Limb (tissue), 2 donors: ENCODE results near the gene SOCS4.
"Not testable (repeated sequence)": the region's sequence is repeated elsewhere in the genome, so short reads cannot be mapped to it uniquely, and the experiment has no call there.

Experiments used
- DNase-seq, 2 donors: peaks; one replicate each; pipeline ENCODE4 v3.0.0-alpha.2; 2016; ENCODE audit errors: extremely low spot score in 2 of 2

Gene SOCS4

DNA sequence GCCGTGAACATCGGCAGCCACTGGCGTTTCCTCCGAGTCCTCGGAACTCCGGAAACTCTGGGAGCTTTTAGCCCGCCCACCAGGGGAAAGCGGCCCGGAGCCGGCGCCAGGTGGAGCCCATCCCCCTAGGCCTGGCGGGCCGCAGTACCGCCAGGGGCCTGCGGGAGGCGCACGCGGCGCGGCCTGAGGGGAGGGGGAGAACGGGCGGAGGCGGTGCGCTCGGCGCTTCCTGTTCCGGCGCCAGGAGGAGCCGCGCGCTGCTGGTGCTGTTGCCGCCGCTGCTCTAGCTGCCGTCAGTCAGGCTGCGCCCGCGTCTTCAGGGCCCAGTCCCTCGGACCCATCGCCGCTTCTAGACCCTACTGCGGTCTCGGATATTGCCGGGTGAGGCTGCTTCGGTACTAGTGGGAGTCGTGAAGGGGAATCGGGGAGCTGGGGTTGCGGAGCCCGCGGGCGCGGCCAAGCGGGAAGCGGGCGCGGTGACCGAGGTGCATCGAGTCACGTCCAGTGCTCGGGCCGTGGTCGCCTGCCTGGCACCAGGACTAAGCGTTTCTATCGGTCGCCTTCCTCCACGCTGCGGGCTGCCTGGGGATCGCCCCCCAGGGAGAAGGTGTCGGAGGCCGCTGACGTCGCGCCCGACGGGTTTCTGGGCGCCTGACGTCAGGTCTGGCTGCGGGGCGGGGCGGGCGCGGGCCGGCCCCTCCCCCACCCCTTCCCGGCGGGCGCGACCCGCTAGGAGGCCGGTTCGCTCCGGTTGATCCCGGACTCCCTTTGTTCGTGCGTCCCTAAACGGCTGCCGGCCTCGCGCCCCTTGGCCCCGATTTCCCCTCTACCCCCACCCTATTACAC is 24.6 kb downstream of the SOCS4 start, which contains the start of gene MAPK1IP1L:
Gene MAPK1IP1L (plus strand): TSS at position 225 of the 846 bp plus-strand sequence. CDS start 10,037 bp downstream, outside the sequence.
- DNase-seq = peak; percentile 92 to 99

DNA sequence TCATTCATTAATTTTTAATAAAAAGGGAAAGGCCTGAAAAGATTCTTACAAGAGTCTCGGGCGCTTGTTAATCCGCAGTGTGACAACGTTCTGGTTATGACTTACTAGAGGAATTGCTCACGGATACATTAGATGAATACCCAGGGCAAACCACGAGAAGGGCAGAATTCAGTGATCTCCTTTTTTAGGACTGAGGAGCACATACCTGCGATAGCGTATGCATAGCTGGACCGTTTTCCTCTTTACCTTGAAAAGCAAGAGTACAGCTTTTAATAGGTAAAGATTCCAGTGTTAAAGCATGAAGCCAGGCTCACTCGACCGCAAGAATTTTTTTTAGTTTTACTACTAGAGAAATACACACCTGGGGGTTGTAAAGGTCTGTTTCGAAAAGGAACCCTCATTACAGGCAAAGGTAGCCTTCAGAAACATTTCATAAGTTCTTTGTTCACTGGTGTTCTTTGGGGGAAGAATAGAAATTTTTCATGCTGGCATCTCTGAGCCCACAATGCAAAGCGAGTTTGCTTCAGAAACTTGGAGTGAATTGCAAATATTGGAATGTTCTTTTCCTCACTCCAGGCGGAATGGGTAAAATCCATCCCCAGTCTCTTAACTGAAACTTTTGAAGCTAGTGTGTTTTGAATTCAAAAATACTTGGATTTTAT is 25.4 kb downstream of the SOCS4 start:
- peak in 1 of 2 donors; percentile 15 for DNase-seq

DNA sequence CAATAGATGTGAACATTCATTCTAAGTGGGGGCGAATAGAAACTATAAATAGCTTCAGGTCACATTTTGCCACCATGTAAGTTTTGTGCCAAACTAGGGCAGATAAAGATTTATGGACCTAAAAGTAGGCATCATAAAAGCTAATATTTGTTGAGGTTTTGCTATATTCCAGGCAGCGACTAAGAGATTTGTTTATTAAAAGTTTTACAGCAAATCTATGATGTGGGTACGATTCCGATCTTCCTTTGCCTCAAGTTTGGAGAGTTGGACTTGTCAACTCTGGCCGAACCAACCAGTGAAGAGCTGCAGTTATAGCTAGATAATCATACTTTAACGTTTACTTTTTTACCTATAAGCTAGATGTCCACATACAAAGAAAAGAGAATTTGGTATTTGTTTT is 26.0 kb downstream of the SOCS4 start:
- DNase-seq = no peak

DNA sequence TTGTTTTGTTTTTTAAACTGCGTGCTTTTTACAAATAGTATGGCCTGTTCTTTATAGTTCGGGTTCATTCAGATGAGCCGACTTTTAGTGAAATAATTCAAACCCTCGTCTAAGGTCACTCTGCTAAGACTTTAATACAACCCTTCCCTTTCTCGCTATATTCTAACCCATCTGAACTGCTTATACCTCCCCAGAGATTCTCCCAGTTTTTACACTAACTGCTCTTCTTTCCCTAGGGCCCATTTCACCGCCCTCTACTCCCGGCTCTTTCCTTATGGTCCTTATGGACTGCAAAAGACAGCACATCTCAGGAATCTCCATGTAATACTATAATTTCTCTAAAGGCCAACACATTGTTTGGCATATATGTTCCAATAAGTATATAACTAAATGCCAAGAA is 26.5 kb downstream of the SOCS4 start:
- no peak for DNase-seq

DNA sequence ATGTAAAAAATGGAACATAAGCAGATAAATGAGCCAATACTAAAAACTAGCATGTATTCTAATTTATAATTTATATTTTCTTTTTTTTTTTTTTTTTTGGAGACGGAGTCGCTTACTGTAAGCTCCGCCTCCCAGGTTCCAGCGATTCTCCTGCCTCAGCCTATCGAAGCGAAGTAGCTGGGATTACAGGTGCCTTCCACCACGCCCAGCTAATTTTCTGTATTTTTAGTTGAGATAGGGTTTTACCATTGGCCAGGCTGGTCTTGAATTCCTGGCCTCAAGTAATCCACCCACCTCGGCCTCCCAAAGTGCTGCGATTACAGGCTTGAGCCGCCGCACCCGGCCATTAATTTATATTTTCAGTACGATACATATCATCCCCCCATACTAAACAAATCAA is 27.1 kb downstream of the SOCS4 start:
- DNase-seq = no peak

DNA sequence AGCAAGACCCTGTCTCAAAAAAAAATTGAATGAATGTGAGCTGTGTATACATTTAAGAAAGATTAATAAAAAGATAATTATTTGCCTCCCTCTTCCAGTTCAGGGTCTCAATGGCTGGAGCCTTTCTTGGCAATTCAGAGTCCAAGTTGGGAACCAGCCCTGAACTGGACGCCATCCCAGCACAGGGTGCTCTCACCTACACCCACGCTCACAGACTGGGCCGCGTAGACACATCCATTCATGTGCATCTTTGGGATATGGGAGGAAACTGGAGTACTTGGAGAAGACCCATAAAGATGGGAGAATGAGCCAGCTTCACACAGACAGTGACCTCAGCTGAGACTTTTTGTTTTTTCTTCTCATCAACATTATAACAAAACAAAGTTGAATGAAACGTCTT is 30.9 kb downstream of the SOCS4 start:
- no peak for DNase-seq

DNA sequence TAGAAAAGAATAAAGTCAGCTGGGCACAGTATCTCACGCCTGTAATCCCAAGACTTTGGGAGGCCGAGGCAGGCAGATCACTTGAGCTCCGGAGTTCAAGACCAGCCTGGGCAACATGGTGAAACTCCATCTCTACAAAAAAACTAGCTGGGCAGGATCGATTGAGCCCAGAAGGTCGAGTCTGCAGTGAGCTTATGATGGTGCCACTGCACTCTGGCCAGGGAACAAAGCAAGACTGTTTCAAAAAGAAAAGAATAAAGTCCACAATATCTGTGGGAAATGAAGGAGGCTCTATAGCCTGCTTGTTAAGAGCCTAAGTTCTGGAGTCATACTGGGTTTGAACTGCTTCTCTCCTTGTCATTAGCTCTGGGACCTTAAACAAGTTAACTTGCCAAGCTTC is 32.3 kb downstream of the SOCS4 start:
- no peak for DNase-seq

DNA sequence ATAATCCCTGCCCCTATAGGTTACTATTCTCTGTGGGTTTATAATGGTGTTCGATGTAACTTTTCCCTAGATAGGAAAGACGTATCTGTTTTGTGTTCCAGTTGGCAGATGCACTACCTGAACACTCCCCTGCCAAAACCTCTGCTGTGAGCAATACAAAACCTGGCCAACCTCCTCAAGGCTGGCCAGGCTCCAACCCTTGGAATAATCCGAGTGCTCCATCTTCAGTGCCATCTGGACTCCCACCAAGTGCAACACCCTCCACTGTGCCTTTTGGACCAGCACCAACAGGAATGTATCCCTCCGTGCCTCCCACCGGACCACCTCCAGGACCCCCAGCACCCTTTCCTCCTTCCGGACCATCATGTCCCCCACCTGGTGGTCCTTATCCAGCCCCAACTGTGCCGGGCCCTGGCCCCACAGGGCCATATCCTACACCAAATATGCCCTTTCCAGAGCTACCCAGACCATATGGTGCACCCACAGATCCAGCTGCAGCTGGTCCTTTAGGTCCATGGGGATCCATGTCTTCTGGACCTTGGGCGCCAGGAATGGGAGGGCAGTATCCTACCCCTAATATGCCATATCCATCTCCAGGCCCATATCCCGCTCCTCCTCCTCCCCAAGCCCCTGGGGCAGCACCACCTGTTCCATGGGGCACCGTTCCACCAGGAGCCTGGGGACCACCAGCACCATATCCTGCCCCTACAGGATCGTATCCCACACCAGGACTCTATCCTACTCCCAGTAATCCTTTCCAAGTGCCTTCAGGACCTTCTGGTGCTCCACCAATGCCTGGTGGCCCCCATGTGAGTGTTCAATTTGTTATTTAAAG is 35.7 kb downstream of the SOCS4 start:
- peak in 1 of 2 donors; percentile 32 for DNase-seq

DNA sequence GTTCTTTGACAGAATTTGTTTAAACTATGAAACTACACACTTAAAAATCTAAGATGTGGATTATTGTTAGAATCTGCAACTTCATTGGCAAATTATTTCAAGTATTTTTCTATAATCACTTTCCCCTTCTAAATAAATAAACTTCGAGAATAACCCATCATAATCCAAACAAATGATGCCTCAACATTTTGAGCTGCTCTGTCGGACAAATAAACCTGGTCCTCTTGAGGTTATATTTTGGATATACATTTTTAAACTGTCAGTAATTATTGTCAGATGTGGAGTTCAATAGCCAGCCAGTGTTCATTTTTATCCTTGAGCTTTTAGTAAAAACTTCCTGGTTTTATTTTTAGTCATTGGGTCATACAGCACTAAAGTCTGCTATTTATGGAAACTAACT is 37.9 kb downstream of the SOCS4 start:
- DNase-seq = not testable (repeated sequence)

DNA sequence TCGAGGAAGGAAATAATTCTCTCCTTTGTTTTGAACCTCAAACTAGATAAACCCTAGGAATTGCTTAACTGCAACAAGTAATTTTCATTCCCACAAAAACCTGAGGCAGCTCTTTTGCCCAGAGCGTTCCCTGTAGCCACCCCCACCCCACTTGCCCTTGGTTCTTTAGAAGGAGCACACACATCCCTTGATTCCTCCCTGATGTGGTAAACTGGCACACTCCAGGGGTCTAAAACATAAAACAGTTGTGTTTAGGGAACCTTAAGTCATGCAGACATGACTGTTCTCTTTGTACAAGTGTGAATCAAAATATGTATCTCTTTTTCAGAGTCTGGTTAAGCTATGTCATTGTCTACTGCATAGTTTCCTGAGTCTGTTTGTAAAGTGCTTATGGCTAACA is 38.4 kb downstream of the SOCS4 start:
- no peak for DNase-seq

DNA sequence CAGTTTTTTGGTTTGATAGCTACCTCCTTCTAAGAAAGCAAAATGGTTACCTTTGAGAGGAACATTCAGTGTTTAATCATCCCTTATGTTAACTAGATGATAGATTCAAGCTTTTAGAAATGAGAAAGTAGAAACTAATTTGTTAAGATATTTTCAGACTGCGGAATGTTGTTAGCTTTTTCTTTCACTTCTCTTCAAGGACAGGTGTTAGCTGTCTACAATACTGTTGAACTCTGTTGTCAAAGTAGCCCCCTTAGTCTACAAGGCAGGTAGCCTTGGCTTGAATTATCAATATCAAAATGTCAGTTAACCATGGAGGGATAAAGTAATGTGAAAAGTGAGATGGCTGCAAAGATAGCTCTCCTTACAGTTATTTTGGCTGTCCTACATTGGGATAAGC is 39.2 kb downstream of the SOCS4 start:
- no peak for DNase-seq

DNA sequence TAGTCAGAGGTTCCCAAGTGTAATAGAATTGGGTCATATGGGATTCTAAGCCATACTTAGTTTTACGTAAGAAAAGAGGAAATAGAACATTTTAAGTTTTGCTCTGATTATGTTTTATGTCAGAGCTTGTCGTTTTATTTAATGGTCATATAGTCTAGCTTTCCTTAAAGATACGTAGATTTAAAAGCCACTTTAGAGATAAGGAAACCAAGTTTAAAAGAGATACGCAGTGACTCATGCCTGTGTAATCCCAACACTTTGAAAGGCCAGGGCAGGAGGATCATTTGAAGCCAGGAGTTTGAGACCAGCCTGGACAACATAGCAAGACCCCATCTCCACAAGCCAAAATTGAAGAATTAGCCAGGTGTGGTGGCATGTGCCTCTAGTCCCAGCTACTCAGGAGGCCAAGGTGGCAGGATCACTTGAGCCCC is 44.0 kb downstream of the SOCS4 start:
- no peak for DNase-seq

DNA sequence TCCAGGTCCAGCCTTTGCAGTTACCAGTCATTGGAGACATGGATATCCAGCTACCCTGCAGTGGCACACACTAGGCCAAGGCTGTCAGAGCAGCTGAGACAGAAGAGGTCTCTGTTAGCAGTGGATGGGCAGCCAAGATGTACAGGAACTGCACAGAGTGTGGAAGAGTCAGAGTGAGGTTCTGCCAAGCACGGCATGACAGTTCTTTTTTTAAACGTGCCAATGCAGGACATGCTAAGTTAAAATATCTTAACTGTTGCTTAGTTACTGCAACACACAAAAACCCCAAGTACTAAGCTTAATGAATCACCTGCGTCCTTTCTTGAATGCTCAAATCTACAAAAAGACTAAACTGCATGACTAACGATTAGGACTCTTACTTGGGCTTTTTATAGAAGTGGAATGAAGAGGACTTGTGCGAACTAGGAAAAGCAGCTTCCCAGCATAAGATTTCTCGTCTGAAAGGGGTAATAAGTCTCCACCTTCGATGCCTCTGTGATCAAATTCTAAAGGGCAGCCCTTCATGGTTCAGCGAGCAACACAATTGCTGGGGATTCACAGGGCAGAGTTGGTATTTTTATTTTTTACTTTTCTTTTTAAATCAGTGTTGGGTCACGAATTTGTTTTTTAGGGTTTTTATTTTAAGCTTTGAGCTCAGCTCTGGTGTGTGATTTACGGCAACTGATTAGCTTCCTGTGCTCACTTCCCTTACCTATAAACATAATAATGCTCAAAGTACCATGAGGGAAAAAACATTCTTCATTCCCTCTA is 45.0 kb downstream of the SOCS4 start:
- peak in 1 of 2 donors; percentile 51 for DNase-seq

DNA sequence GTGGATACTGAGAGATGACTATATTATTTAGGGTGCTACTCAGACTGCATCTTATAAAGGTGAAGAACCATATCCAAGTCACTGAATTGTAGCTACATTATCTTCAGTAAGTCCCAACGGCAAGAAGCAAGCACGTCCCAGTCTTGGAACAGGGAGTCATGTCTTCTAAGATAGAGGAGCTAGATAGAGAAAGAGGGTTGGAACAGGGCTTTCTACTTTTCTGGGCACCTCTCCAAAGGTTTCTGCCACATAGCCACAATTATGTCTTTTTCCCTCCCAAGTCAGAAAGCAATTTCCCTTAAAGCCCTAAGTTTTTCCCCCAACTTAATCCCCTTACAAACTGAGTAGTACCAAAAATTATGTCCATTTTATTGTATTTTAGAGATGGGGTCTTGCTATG is 46.8 kb downstream of the SOCS4 start:
- no peak for DNase-seq

DNA sequence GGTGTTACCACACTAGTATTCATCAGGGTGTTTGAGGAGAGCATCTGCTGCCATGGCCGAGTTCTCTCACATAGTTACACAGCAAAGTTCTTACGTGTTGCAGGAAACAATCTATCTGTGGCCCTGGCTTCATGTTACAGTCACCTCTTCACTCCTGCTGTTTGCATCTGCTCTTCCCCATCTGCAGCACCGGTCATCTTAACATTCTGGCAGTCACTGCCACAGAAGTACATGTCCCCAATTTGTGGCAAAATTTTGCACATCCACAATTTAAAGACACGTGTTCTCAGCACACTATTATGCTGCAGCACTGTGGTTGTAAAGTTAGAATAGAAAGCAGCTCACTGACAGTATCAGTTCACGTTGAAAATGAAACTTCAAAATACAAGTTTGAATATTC is 47.6 kb downstream of the SOCS4 start:
- DNase-seq = no peak

DNA sequence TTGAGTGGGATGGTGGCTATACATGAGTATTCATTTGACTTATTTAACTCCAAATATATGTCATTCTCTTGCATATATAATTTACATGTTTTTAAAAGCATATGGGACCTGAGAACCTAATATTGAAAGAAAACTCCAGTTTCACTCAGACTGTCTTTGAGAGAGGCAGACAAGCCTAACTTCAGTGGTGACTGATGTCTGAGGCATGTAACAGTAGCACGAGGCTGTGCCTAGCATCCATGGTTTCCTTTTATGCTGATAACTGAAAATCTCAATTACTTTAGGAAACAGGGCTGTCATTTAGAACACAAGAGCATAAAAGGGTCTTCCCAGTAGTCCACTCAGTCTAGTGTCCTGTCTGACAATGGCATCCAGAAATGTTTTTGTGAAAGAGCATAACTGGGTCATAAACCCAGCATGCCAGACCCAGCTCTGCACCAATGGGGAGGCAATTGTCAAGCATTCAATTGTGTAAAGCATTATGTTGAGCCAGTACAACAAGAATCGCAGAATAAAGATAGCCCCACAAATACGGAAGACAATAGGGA is 48.7 kb downstream of the SOCS4 start:
- DNase-seq = no peak

DNA sequence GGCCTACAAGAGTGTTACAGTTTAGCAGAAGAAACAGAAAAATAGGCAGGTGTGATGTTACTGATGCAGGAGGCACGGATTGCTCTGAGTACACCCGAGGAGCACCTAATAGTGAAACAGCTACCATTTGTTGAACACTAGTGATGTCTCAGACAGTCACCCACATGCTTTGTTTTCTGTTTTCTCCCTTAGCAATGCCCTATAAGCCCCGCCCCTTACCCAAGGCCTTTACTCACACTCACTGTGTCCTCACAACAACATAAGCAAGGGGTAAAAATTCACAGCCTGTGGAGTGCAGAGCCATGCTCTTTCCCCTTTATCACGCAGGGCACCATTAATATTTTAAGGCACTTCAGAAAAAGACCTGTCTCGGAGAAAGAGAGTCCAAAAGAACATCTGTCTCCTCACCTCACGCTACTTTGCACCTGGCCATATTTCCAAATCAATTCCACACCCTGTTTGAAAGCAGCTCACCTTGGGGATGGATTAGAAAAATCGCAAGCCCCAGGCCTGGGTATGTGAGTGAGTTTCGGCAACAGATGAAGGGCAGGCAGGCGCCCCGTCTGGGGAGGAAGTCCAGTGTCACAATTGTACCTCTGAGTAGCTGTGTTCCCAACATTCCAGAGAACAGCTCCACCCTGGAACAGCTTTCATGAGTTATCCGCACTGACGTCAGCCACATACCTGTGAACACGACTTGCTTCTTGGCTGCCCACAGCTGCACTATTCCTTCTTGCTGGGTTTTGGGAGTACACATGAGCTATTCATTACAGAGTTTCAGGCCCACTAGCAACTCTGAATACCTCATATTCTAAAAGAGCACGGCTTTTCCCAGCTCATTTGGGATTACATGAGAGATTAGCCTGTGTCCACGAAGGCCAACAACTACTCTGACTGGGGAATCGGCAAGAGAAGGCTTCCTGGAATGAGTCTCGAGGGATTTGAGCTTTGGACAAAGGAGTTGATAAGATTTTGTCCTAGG is 50.4 kb downstream of the SOCS4 start:
- peak; percentile 41 to 62 for DNase-seq

DNA sequence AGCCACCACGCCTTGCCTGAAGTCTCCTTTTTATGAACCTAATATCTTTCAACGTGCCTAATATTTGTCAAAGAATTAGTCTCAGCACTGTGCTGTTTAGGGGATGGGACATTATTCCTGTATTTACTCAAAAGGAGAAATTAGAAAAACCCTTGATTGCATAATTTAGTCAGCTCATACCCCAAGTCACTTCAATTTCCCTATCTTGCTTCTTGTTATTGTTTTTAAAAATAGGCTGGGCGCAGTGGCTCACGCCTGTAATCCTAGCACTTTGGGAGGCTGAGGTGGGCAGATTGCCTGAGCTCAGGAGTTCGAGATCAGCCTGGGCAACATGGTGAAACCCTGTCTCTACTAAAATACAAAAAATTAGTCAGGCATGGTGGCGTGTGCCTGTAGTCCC is 52.9 kb downstream of the SOCS4 start:
- not testable (repeated sequence) for DNase-seq

DNA sequence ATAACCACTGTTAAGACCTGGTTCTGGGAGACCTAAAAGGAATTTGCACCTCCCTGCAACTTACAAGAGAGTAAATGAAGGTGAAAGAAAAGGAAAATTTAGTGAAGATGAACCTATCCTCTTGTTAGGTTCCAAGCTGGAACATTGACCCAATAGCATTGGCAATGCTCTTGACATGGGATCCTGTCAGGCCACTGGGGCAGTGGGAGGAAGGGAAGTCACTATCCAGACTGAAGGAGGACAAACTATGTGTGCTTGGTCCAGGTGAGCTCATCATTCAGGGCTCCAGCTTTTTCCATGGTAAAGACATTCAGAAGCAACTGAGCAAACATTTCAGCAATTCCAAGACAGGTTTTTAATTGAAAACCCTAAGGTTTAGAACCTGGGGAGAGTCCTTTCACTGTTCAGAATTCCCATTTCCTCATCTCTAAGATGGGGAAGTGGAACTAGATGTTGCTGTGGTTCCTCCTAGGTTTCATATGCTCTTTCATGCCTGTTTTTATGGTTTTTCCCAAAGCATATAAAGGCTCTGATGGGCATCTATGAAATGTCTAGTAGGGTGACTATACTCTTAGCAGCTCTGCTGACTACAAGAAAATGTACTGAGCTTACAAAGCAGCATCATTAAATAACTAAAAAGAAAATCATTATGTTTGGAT is 57.5 kb downstream of the SOCS4 start:
- DNase-seq = no peak
